Mesendoderm (in vitro differentiated cells): ENCODE data around the gene SLC35F3.
"Not testable (repeated sequence)": the region's sequence is repeated elsewhere in the genome, so short reads cannot be mapped to it uniquely, and the experiment has no call there.

Experiments
- DNase-seq: peaks from one replicate; pipeline ENCODE4 v3.0.0; 2013
- H2AK5ac ChIP-seq: 2 replicates; pipeline ENCODE4 v1.6.1; 2013; ENCODE audit warnings: low read length, inconsistent platforms
- H2BK120ac ChIP-seq: 2 replicates; pipeline ENCODE4 v1.6.1; 2013; ENCODE audit warnings: low read depth, mild to moderate bottlenecking, low read length, moderate library complexity, mixed read lengths
- H2BK15ac ChIP-seq: replicated peaks from 2 replicates; pipeline ENCODE4 v1.6.1; 2013; ENCODE audit warnings: low read depth, mild to moderate bottlenecking, moderate library complexity
- H2BK5ac ChIP-seq: 2 replicates; pipeline ENCODE4 v1.6.1; 2013; ENCODE audit warnings: low read length, inconsistent platforms
- H3K18ac ChIP-seq: 2 replicates; pipeline ENCODE4 v1.6.1; 2013; ENCODE audit warnings: mild to moderate bottlenecking, low read length, mixed read lengths
- H3K23ac ChIP-seq: one replicate; pipeline ENCODE4 v1.6.1; 2013; ENCODE audit warnings: low read length
- H3K27ac ChIP-seq: 2 replicates; pipeline ENCODE4 v1.5.1; 2013; ENCODE audit warnings: low read depth, mild to moderate bottlenecking, inconsistent platforms, low read length, moderate library complexity
- H3K27me3 ChIP-seq: 2 replicates; pipeline ENCODE4 v1.6.1; 2013; ENCODE audit warnings: low read length, control low read depth, mild to moderate bottlenecking, inconsistent platforms; ENCODE audit not compliant: insufficient read depth, poor library complexity
- H3K36me3 ChIP-seq: 2 replicates; pipeline ENCODE4 v1.6.1; 2013; ENCODE audit warnings: low read length, inconsistent platforms; ENCODE audit not compliant: control insufficient read depth, insufficient read depth
- H3K4ac ChIP-seq: one replicate; pipeline ENCODE4 v1.6.1; 2013; ENCODE audit warnings: low read depth, mild to moderate bottlenecking, low read length, moderate library complexity
- H3K4me1 ChIP-seq: 2 replicates; pipeline ENCODE4 v1.6.1; 2013; ENCODE audit warnings: low read depth, low read length, inconsistent platforms; ENCODE audit not compliant: control insufficient read depth
- H3K4me2 ChIP-seq: 2 replicates; pipeline ENCODE4 v1.6.1; 2013; ENCODE audit warnings: low read length
- H3K4me3 ChIP-seq: 2 replicates; pipeline ENCODE4 v1.5.1; 2013; ENCODE audit warnings: mild to moderate bottlenecking, low read length
- H3K56ac ChIP-seq: one replicate; pipeline ENCODE4 v1.6.1; 2013; ENCODE audit warnings: low read length
- H3K79me1 ChIP-seq: 2 replicates; pipeline ENCODE4 v1.6.1; 2013; ENCODE audit warnings: low read length, inconsistent platforms
- H3K79me2 ChIP-seq: 2 replicates; pipeline ENCODE4 v1.6.1; 2013; ENCODE audit warnings: mild to moderate bottlenecking, low read length; ENCODE audit not compliant: control insufficient read depth, insufficient read depth
- H3K9ac ChIP-seq: 2 replicates; pipeline ENCODE4 v1.6.1; 2013; ENCODE audit warnings: low read length, inconsistent platforms
- H4K5ac ChIP-seq: one replicate; pipeline ENCODE4 v1.6.1; 2013; ENCODE audit warnings: low read length
- H4K8ac ChIP-seq: one replicate; pipeline ENCODE4 v1.6.1; 2013; ENCODE audit warnings: low read depth, mild to moderate bottlenecking, control low read depth, low read length, moderate library complexity
- WGBS: extraction: QIAGEN DNeasy Blood & Tissue Kit; methylation state at CpG from one replicate; pipeline ENCODE4 v1.1.7; 2013; ENCODE audit warnings: low lambda C conversion rate, missing lambda C conversion rate; ENCODE audit not compliant: insufficient coverage; ENCODE audit errors: extremely low coverage; 5-methylcytosine and 5-hydroxymethylcytosine counted together

The SLC35F3 gene

DNA sequence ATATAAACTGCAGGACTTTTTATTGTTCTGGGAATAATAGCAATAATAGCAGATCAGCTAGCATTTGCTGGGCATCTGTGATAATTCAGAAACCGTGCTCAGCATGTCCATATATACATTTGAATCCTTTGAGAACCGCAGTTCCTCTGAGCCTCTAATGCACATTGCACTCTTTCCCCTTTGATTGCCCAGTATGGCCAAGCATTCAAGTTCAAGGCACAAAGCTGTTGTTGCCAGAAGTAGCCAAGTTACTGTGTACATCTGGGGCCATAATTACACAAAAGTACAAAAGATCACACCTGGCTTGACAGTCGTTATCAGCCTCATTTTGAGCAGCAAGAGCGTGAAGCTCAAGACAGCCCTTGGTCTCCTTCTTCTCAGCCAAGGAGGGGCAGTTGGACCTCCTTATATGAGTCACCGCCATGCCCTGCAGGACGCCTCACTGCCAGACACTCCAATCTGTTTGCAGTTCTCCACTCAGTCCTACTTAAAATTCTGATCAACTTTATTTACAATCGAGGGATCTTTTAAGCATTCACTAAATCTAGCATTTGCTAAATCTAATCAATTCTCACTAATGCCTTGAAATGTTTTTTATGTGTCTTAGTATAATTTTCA is 216.0 kb downstream of the SLC35F3 start:
- no peak for DNase-seq
- Histone ChIP-seq H3K23ac (no peak overlapping the region), H3K27me3 (no peaks in the 10 kb centered on the region), H2BK120ac (no peak overlapping the region), H3K79me2 (no peaks in the 10 kb centered on the region), H3K18ac (no peak overlapping the region), H3K79me1 (no peaks in the 10 kb centered on the region), H3K4me2 (no peak overlapping the region), H2BK15ac (no peak overlapping the region), H3K4ac (no peak overlapping the region), H3K36me3 (no peaks in the 10 kb centered on the region), H3K56ac (no peak overlapping the region), H3K9ac (no peak overlapping the region), H3K4me3 (no peak overlapping the region), H3K4me1 (no peaks in the 10 kb centered on the region), H3K27ac (no peak overlapping the region), H4K5ac (no peak overlapping the region), H2AK5ac (no peak overlapping the region), H4K8ac (no peak overlapping the region), H2BK5ac (no peak overlapping the region)
- WGBS = no CpG with 5 or more reads among the region's 7 CpGs

- H3K4me1 ChIP-seq, H3K36me3 ChIP-seq, H3K56ac ChIP-seq, H2BK120ac ChIP-seq, H2AK5ac ChIP-seq, H2BK5ac ChIP-seq, H3K4me3 ChIP-seq, H3K23ac ChIP-seq, DNase-seq, H3K79me2 ChIP-seq, H3K4me2 ChIP-seq, H3K18ac ChIP-seq, H3K27ac ChIP-seq, H2BK15ac ChIP-seq, H3K9ac ChIP-seq, H3K4ac ChIP-seq, H4K5ac ChIP-seq, H4K8ac ChIP-seq, H3K79me1 ChIP-seq, H3K27me3 ChIP-seq: not testable (repeated sequence)
- no CpG with 5 or more reads among the region's 3 CpGs for WGBS
Measured at GRCh38 chr1:234121659-234122058, 217.2 kb downstream of the SLC35F3 start.

DNA sequence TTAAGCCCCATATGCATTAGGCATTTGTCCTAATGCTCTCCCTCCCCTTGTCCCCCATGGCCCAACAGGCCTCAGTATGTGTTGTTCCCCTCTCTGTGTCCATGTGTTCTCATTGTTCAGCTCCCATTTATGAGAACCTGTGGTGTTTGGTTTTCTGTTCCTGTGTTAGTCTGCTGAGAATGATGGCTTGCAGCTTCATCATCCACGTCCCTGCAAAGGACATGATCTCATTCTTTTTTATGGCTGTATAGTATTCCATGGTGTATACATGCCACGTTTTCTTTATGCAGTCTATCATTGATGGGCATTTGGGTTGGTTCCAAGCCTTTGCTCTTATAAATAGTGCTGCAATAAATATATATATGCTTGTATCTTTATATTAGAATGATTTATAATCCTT is 218.1 kb downstream of the SLC35F3 start:
- not testable (repeated sequence) for H3K4ac ChIP-seq, H2BK15ac ChIP-seq, H4K8ac ChIP-seq, H2BK120ac ChIP-seq, H3K9ac ChIP-seq, H3K18ac ChIP-seq, H3K23ac ChIP-seq, H3K56ac ChIP-seq, H2AK5ac ChIP-seq, H3K27ac ChIP-seq, H4K5ac ChIP-seq, H3K4me3 ChIP-seq, H2BK5ac ChIP-seq, H3K4me1 ChIP-seq, DNase-seq, H3K79me1 ChIP-seq, H3K36me3 ChIP-seq, H3K27me3 ChIP-seq, H3K79me2 ChIP-seq, H3K4me2 ChIP-seq
- no CpG with 5 or more reads among the region's 2 CpGs for WGBS

DNA sequence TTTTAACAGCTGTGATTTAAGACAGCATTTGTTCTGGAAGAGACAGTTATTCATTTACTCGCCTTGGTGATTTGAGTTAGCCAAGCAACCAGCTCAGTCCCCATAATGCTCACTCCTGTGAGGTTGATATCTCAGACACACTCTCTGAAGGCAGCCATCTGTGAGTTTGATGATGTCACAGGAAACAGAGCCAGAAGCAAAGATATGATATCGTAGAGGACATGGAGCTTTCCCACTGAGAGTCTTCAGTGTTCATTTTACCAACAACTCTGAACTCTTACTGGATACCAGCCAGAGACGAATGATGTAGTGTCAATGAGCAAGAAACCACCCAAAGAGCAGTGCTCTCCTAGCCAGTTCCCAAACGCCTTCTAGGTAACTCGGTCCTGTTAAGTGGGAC is 219.4 kb downstream of the SLC35F3 start:
- Histone ChIP-seq H3K18ac (no peak overlapping the region), H4K5ac (no peak overlapping the region), H2BK15ac (no peak overlapping the region), H3K27me3 (no peaks in the 10 kb centered on the region), H3K27ac (no peak overlapping the region), H3K79me2 (no peaks in the 10 kb centered on the region), H2BK5ac (no peak overlapping the region), H3K23ac (no peak overlapping the region), H3K79me1 (no peaks in the 10 kb centered on the region), H3K4ac (no peak overlapping the region), H3K9ac (no peak overlapping the region), H3K36me3 (no peaks in the 10 kb centered on the region), H3K4me1 (no peaks in the 10 kb centered on the region), H2AK5ac (no peak overlapping the region), H4K8ac (no peak overlapping the region), H2BK120ac (no peak overlapping the region), H3K4me2 (no peak overlapping the region), H3K4me3 (no peak overlapping the region), H3K56ac (no peak overlapping the region)
- DNase-seq = no peak
- no CpG with 5 or more reads among the region's 5 CpGs for WGBS

GRCh38 chr1:234125283-234125682 is 220.8 kb downstream of the SLC35F3 start:
- peak; percentile 89 for DNase-seq
- Histone ChIP-seq H2BK15ac (no peak overlapping the region), H3K27ac (no peak overlapping the region), H3K79me1 (no peaks in the 10 kb centered on the region), H3K79me2 (no peaks in the 10 kb centered on the region), H4K8ac (no peak overlapping the region), H3K4ac (no peak overlapping the region), H3K56ac (no peak overlapping the region), H3K4me3 (no peak overlapping the region), H3K36me3 (no peaks in the 10 kb centered on the region), H2BK120ac (no peak overlapping the region), H3K4me2 (no peak overlapping the region), H3K27me3 (no peaks in the 10 kb centered on the region), H3K18ac (no peak overlapping the region), H3K9ac (no peak overlapping the region), H2AK5ac (no peak overlapping the region), H3K23ac (no peak overlapping the region), H4K5ac (no peak overlapping the region), H3K4me1 (no peaks in the 10 kb centered on the region), H2BK5ac (no peak overlapping the region)
- no CpG with 5 or more reads among the region's 11 CpGs for WGBS

- H3K56ac ChIP-seq = no peak overlapping the region
- no peak overlapping the region for H3K9ac ChIP-seq
- no CpG with 5 or more reads among the region's 13 CpGs for WGBS
- no peak overlapping the region for H2BK120ac ChIP-seq
- no peaks in the 10 kb centered on the region for H3K27me3 ChIP-seq
- no peaks in the 10 kb centered on the region for H3K36me3 ChIP-seq
- no peak overlapping the region for H3K4me3 ChIP-seq
- no peak for DNase-seq
- no peak overlapping the region for H3K18ac ChIP-seq
- no peaks in the 10 kb centered on the region for H3K4me1 ChIP-seq
- no peaks in the 10 kb centered on the region for H3K79me1 ChIP-seq
- no peaks in the 10 kb centered on the region for H3K79me2 ChIP-seq
- H2BK15ac ChIP-seq = no peak overlapping the region
- no peak overlapping the region for H4K8ac ChIP-seq
- H2AK5ac ChIP-seq = no peak overlapping the region
- no peak overlapping the region for H3K4ac ChIP-seq
- no peak overlapping the region for H2BK5ac ChIP-seq
- no peak overlapping the region for H3K23ac ChIP-seq
- no peak overlapping the region for H3K27ac ChIP-seq
- no peak overlapping the region for H4K5ac ChIP-seq
- H3K4me2 ChIP-seq = no peak overlapping the region
Measured at GRCh38 chr1:234125714-234126113, 221.2 kb downstream of the SLC35F3 start.
